Dermis blood vessel endothelial cell (primary cell): ENCODE measurements around the gene CNOT3. TPM values are rescaled to one million over a fixed set of nuclear protein-coding genes. Genes with fewer than 3 reads are reported as not detected.
"Not testable (repeated sequence)": the region's sequence is repeated elsewhere in the genome, so short reads cannot be mapped to it uniquely, and the experiment has no call there.

Source experiments
- DNase-seq: peaks from one replicate; pipeline ENCODE4 v3.0.0; 2010
- total RNA-seq: library from RNA; depleted of rRNA; stranded (reverse); fragments of >200 nt; gene quantifications from 2 replicates; pipeline ENCODE4 v1.2.3, GENCODE V29; 2014

CNOT3 gene
- total RNA-seq, 1 donor from 2014 or later, result 13.3 TPM

DNA sequence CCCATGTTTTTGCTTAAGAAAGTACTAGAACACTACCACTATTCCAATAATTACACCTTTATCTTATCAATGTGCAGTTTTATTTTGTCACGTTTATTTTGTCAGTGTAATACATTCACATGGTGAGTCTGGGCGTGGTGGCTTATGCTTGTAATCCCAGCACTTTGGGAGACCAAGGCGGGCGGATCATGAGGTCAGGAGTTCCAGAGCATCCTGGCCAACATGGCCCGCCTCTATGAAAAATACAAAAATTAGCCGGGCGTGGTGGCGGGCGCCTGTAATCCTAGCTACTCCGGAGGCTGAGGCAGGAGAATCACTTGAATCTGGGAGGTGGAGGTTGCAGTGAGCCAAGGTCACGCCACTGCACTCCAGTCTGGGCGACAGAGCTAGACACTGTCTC is 56.9 kb downstream of the CNOT3 start:
- DNase-seq, result not testable (repeated sequence)

DNA sequence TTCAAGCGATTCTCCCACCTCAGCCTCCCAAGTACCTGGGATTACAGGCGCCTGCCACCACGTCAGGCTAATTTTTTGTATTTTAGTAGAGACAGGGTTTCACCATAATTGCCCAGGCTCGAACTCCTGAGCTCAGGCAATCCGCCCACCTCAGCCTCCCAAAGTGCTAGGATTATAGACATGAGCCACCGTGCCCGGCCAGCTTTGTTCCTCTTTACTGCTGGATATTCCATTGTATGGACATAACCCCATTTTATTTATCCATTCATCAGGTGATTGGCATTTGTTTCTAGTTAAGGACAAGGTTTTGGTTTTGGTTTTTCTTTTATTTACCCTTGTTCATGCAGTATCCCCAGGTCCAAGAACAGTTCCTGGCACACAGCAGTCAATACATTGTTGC is 59.0 kb downstream of the CNOT3 start:
- DNase-seq, result no peak

DNA sequence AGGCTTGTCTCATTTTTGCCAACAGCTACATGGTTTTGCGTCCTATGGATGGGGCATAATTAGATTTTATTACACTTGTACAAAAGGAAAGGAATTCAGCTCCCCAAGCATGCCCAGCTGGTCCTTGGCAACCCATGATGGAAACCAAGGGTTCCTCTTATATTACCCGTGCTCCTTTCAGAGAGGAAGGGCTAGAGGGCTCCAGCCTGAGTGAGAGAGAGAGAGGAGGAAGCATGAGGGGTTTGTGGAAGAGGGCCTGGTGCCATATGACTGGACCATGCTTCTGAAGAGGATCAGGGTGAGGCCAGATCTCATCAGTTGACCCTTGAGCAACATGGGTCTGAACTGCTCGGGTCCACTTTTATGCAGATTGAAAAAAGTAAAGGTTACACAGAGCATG is 59.6 kb downstream of the CNOT3 start:
- no peak for DNase-seq

DNA sequence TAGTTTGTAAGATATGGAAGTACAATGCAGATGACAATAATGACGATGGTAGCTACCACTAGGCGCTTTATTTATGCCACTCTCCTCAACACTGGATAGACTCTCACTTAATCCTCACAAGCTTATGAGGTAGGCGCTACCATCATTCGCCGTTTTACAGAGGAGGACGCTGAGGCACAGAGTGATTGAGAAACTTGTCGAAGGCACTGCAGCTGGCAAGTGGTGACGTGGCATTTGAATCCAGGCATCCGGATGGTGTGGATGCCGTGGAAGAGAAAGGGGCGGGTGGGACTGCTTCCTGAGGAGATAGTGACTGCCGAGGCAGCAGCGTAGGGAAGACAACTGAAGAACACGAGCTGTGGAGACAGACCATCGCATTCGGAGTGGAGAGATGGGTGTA is 61.8 kb downstream of the CNOT3 start:
- DNase-seq, result no peak

DNA sequence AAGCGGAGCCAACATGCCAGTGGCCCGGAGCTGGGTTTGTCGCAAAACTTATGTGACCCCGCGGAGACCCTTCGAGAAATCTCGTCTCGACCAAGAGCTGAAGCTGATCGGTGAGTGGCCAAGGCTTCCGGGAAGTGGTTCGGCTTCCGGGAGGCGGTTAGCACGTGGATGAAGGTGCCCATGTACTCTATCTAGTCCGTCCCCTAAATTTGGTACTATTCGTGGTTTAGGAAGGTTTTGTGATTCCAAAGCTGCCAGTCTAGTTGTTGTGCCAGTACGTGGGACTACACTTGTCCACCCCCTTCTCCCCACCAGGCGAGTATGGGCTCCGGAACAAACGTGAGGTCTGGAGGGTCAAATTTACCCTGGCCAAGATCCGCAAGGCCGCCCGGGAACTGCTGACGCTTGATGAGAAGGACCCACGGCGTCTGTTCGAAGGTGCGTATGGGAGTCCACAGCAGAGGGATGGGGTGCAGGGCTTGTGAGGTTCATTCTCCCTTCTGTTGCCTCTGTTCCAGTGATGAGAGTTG is 63.7 kb downstream of the CNOT3 start:
- no peak for DNase-seq

DNA sequence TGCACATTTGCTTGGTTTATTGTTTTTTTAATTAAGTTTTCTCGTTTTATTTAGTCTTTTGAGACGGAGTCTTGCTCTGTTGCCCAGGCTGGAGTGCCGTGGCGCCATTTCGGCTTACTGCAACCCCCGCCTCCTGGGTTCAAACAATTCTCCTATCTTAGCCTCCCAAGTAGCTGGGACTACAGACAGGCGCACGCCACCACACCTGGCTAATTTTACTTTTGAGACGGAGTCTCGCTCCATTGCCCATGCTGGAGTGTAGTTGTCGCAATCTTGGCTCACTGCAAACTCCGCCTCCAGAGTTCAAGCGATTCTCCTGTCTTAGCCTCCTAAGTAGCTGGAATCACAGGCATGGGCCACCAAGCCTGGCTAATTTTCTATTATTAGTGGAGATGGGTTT is 64.4 kb downstream of the CNOT3 start:
- no peak for DNase-seq

DNA sequence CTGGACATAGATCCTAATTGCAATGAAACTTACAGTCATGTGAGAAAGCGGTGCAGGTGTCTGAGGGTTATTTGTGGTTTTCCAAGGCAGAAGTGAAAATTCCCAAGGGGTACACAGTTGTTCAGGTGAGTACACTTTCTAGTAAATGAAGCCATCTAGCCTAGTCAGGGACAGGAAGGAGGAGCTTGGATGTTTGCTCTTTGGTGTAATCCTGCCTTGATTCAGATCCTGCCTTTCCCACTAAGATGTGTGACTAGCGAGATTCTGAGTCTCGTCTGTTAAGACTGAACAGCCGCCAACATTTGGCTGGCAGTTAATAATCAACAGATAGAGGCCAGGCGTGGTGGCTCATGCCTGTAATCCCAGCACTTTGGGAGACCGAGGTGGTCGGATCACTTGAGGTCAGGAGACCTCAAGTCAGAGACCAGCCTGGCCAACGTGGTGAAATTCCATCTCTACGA is 65.6 kb downstream of the CNOT3 start:
- no peak for DNase-seq

DNA sequence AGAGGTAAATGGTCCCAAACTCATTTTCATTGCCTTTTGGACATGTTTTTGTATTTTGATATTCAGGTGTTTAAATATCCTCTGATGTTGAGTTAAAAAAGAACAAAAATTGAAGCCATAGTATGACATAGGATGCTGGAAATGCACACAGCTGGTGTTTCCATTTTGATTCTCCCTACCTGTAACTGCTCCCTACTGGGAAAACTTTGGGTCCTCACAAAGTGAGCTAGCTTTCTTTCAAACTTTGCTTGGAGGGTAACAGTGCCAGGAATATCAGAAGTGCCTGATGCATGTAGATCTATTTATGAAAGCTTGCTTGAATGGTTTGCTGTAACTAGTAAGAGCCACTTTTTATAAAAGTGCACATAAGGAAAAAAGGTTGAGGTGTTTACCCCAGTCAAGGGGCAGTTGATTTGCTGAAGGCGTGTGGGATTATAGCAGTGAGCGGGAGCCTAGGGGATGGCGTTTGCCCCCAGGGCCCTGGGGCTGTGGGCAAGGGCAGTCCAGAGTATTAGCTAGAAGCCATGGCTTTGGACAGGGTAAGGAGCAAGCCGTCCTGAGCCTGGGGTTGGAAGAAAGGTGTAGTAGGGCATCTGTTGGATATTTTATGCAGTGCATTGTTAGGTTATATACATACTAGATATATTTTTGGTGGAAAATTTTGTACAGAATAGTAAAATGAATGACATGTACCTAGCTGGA is 67.4 kb downstream of the CNOT3 start:
- no peak for DNase-seq

Other genes starting within 250 kb of the CNOT3 start
- not detected in 2 replicates for gene CACNG7, start 228.5 kb upstream of the CNOT3 start, total RNA-seq
- gene CACNG8, start 174.8 kb upstream of the CNOT3 start, total RNA-seq, result 0.14 and 0.17 TPM in 2 replicates
- 0.84 and 0.85 TPM in 2 replicates for gene CACNG6, start 146.1 kb upstream of the CNOT3 start, total RNA-seq
- gene VSTM1, start 73.9 kb upstream of the CNOT3 start, total RNA-seq, result not detected in 2 replicates
- not detected in 2 replicates for gene TARM1, start 56.4 kb upstream of the CNOT3 start, total RNA-seq
- gene OSCAR, start 37.0 kb upstream of the CNOT3 start, total RNA-seq, result not detected in 2 replicates
- gene NDUFA3, start 34.9 kb upstream of the CNOT3 start, total RNA-seq, result 11.4 and 12.6 TPM in 2 replicates
- 16.3 and 27.2 TPM in 2 replicates for gene TFPT, start 22.1 kb upstream of the CNOT3 start, total RNA-seq
- 64.5 and 103 TPM in 2 replicates for gene PRPF31, start 22.0 kb upstream of the CNOT3 start, total RNA-seq
- gene LENG1, start 22.0 kb downstream of the CNOT3 start, total RNA-seq, result 6.8 and 7.8 TPM in 2 replicates
- 0.14 and 0.68 TPM in 2 replicates for gene TMC4, start 35.4 kb downstream of the CNOT3 start, total RNA-seq
- gene MBOAT7, start 51.8 kb downstream of the CNOT3 start, total RNA-seq, result 33.5 and 50.1 TPM in 2 replicates
- gene TSEN34, start 53.5 kb downstream of the CNOT3 start, total RNA-seq, result 71.8 and 78.3 TPM in 2 replicates
- 1,481 and 2,291 TPM in 2 replicates for gene RPS9, start 63.1 kb downstream of the CNOT3 start, total RNA-seq
- gene LILRB3, start 85.2 kb downstream of the CNOT3 start, total RNA-seq, result not detected in 2 replicates
- not detected in 2 replicates for gene LILRA6, start 105.0 kb downstream of the CNOT3 start, total RNA-seq
- gene LILRB5, start 119.5 kb downstream of the CNOT3 start, total RNA-seq, result not detected in 2 replicates
- gene LILRB2, start 143.3 kb downstream of the CNOT3 start, total RNA-seq, result not detected in 2 replicates
- gene LILRA5, start 175.4 kb downstream of the CNOT3 start, total RNA-seq, result not detected in 2 replicates
- not detected in 2 replicates for gene LILRA4, start 201.4 kb downstream of the CNOT3 start, total RNA-seq
- gene LAIR1, start 227.2 kb downstream of the CNOT3 start, total RNA-seq, result not detected in 2 replicates